Stimulated activated CD4-positive, alpha-beta T cell treated with anti-CD3 and anti-CD28 coated beads, Interleukin-1b, Interleukin-23, amount 100 ng/mL, for 24 hours (primary cell): ENCODE measurements around the gene SLC33A1.

Experiments used
- DNase-seq, 4 experiments: peaks; one replicate each; pipeline ENCODE4 v3.0.0-alpha.2; 2020; ENCODE audit warnings: low read depth in 4 of 4, low spot score in 1 of 4

Gene SLC33A1

DNA sequence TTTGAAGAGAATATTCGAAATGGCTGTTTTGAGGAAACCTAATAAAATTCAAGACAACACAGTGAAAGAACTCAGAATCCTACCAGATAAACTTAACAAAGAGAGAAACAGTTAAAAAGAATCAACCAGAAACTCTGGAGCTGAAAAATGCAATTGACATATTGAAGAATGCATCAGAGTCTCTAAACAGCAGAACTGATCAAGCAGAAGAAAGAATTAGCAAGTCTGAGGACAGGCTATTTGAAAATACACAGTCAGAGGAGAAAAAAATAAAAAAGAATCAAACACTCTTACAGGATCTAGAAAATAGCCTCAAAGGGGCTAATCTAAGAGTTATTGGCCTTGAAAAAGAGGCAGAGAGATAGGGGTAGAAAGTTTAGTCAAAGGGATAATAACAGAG, 61.7 kb downstream of the SLC33A1 start:
- DNase-seq: no peak

DNA sequence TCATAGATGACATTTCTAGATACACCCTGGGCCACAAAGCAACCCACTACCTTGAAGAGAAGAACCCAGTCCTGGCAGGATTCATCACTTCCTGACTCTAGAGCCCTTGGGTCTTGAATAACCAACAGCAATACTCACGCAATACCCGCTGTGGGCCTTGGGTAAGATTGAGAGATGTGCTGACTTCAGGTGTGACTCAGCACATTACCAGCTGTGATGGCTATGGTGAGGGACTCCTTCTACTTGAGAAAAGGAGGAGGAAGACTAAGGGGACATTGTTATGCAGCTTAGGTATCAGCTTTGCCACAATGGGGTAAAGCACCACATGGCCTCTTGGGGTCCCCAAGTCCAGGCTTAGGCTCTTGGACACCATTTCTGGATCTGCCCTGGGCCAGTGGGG, 63.0 kb downstream of the SLC33A1 start:
- DNase-seq: no peak

DNA sequence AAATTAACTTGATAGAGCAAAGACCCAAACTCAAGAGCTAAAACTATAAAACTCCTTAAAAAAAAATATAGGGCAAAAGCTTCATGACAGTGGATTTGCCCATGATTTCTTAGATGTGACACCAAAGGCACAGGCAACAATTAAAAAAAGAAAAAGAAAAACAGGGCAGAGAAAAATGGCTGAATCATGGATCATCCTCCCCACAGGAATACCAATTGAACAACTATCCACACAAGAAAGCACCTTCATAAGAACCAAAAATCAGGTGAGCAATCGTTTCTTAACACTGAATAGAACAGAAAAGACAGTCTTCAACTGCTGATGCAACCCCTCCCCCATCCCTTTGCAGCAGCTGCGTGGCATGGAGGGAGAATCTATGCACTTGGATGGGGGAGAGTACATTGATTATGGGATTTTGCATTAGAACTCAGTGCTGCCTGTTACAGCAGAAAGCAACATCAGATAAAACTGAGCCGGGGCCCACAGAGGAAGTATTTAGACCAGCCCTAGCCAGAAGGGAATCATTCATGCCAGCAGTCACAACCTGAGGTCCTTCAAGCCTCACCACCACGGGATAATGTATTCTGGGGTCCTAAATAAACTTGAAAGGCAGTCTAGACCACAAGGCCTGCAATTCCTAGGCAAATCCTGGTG, 63.8 kb downstream of the SLC33A1 start:
- DNase-seq: no peak

DNA sequence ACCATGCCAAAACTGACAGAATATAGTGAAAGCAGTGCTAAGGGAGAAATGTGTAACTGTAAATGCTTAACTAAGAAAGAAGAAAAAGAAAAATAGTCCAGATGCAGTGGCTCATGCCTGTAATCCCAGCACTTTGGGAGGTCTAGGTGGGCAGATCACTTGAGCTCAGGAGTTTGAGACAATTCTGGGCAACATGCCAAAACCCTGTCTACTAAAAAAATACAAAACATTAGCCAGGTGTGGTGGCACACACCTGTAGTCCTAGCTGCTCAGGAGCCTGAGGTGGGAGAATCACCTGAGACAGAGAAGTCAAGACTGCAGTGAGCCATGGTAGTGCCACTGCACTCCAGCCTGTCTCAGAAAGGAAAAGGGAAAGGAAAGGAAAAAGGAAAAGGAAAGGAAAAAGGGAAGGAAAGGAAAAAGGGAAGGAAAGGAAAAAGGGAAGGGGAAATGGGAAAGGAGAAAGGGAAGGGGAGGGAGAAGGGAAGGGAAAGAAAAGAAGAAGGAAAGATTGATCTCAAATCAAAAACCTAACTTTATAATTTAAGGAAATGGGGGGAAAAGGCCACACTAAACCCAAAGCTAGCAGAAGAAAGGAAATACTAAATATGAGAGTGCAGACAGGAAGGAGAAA, 68.4 kb downstream of the SLC33A1 start:
- no peak for DNase-seq

DNA sequence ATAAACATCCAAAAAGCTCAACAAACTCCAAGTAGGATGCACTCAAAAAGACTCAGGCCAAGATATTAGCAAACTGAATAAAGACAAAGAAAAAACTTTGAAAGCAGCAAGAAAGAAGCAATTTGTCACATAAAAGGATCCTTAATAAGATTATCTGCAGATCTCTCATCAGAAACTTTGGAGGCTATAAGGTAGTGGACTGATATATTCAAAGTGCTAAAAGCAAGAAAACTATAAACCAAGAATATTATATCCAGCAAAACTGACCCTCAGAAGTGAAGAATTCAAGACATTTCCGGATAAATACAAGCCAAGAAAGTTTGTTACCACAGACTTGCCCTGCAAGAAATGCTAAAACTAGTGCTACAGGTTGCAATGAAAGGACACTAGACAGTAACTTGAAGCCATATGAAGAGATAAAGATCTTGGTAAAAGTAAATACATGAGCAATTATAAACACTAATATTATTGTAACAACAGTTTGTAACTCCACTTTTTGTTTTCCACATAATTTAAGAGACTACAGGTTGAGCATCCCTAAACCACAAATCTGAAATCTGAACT, 71.8 kb downstream of the SLC33A1 start:
- no peak for DNase-seq

DNA sequence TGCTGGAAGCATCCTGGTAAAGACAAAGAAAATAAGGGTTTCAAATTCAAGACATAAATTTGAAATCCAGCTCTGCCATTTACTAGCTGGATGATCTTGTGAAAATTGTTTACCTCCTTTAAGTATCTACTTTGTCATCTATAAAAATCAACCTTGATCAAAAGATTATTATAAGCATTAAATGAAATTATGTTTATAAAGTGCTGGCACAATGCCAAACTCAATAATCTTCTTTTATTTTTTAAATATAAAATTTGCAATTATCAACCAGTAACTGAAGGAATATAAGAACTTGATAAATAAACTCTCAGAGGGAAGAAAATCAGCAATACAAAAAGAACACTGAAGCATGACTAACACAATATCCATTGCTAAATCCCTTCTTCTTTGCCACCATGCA, 73.9 kb downstream of the SLC33A1 start:
- no peak for DNase-seq

DNA sequence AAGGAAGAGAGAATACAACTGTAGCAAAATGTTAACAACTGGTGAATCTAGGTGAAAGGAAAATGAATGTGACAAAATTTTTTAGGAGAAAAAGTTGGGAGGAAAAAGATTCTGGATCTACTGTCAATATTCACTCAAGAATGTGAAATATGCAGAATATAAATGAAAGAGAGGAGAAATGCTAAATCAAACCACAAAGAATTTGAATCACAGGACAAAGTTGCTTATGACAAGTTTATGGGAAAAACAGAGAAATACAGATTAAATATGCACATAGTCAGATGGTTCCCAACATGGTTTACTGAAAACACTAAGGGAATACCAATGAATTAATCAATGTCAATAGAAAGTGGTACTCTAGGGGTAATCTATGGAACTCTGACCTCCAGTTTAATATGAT, 75.8 kb downstream of the SLC33A1 start:
- no peak for DNase-seq

DNA sequence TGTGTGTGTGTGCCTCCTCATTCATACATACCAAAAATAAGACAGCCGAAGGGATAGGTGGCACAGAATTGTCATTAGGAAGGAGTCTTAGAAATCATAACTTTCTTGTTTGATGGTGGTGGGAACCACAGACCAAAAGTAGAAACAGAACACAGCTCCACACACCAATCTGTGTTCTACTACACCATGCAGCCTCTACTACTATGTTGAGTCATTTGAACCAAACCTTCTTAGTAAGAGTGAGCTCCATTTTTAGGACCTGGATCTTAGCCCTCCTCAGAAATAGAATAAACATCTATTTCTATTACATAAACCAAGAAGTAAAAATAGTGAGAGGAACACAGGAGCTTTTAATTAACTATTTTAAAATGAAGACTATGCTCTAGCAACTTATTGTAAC, 81.4 kb downstream of the SLC33A1 start:
- no peak for DNase-seq

DNA sequence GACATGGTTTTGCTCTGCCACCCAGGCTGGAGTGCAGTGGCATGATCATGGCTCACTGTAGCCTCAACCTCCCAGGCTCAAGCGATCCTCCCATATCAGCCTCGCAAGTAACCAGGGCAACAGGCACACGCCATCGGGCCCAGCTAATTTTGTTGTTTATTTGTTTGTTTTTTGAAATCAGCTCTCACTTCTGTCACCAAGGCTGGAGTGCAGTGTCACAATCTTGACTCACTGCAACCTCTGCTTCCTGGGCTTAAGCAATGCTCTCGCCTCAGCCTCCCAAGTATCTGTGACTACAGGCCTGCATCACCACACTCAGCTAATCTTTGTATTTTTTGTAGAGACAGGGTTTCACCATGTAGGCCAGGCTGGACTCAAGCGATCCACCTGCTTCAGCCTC, 83.1 kb downstream of the SLC33A1 start:
- no peak for DNase-seq
